Panc1 (cell line): ENCODE measurements around the gene FGD4. TPM values are rescaled to one million over a fixed set of nuclear protein-coding genes. Genes with fewer than 3 reads are reported as not detected.
A peak's percentile ranks its signal among the peaks of the same experiment; 100 is the strongest.

Experiments used
- ATAC-seq: fragments of 200-7000 bp; cut with Tn5 transposase; 2 replicates; pipeline ENCODE4 v1.9.1; 2020; ENCODE audit warnings: mild to moderate bottlenecking, moderate library complexity
- BruUV-seq: library from RNA; stranded (reverse); fragments of 400-500 nt; replicated peaks from 2 replicates; lab custom pipeline; 2021; lab: Mats Ljungman, UMichigan
- CTCF ChIA-PET: fragments of 300-600 bp; sonication (Branson Sonifier 250); formaldehyde crosslinking; loops from one replicate; lab custom pipeline; 2022; ENCODE audit warnings: antibody characterized with exemption; lab: Charles Lee
- POLR2A ChIA-PET: fragments of 300-600 bp; sonication (Branson Sonifier 250); formaldehyde crosslinking; loops from one replicate; lab custom pipeline; 2022; ENCODE audit warnings: antibody characterized with exemption; lab: Charles Lee
- DNase-seq: peaks from one replicate; pipeline ENCODE4 v3.0.0-alpha.2; 2010; ENCODE audit warnings: low read depth, low spot score
- H3K27ac ChIP-seq: 2 replicates; pipeline ENCODE4 v1.5.1; 2011; ENCODE audit warnings: mild to moderate bottlenecking, low read length, inconsistent platforms
- H3K27me3 ChIP-seq: fragments of 200-500 bp; sonication (Bioruptor generic); 2 replicates; pipeline ENCODE4 v1.6.0; 2014; ENCODE audit warnings: low read length, inconsistent platforms; ENCODE audit not compliant: control insufficient read depth, insufficient read depth
- H3K36me3 ChIP-seq: fragments of 200-500 bp; sonication (Bioruptor generic); 2 replicates; pipeline ENCODE4 v1.5.1; 2014; ENCODE audit warnings: inconsistent platforms, mild to moderate bottlenecking, low read length, moderate library complexity; ENCODE audit not compliant: control insufficient read depth, insufficient read depth
- H3K4me1 ChIP-seq: 2 replicates; pipeline ENCODE4 v1.5.1; 2011; ENCODE audit warnings: inconsistent platforms, mild to moderate bottlenecking, low read length, moderate library complexity; ENCODE audit not compliant: control insufficient read depth, insufficient read depth
- H3K4me3 ChIP-seq, 2 experiments: 2 replicates each; pipeline ENCODE4 v1.5.1; 2011 to 2012; ENCODE audit warnings: low read depth in 2 of 2, low read length in 2 of 2, mild to moderate bottlenecking in 2 of 2, inconsistent platforms in 1 of 2, moderate library complexity in 1 of 2
- H3K9me3 ChIP-seq: fragments of 200-500 bp; sonication (Bioruptor generic); 2 replicates; pipeline ENCODE4 v1.5.1; 2014; ENCODE audit warnings: low read depth, mild to moderate bottlenecking, inconsistent platforms, low read length, moderate library complexity; ENCODE audit not compliant: control insufficient read depth, insufficient read depth
- CTCF ChIP-seq: fragments of 450-650 bp; IDR thresholded peaks from 2 replicates; pipeline ENCODE4 v1.5.1; 2017; ENCODE audit warnings: mild to moderate bottlenecking
- POLR2AphosphoS5 ChIP-seq: IDR thresholded peaks from 2 replicates; pipeline ENCODE4 v1.6.1; 2012; ENCODE audit warnings: mild to moderate bottlenecking, low read depth, low read length, moderate library complexity
- REST ChIP-seq, 2 experiments: IDR thresholded peaks; 2 replicates each; pipeline ENCODE4 v1.6.1; 2011 to 2012; ENCODE audit warnings: low read depth in 2 of 2, control low read depth in 1 of 2, low read length in 1 of 2, mild to moderate bottlenecking in 1 of 2, moderate library complexity in 1 of 2; ENCODE audit not compliant: insufficient read depth in 1 of 2
- SIN3A ChIP-seq: IDR thresholded peaks from 2 replicates; pipeline ENCODE4 v1.6.1; 2012; ENCODE audit warnings: low read depth, mild to moderate bottlenecking, low read length, moderate library complexity, borderline replicate concordance; ENCODE audit not compliant: insufficient read depth
- TCF7L2 ChIP-seq: IDR thresholded peaks from 2 replicates; pipeline ENCODE4 v1.6.1; 2011; ENCODE audit warnings: mild to moderate bottlenecking, low read depth, low read length, inconsistent platforms
- in situ Hi-C: cut with HindIII; loops from 2 replicates; pipeline ENCODE4 v1.10.0; 2016; ENCODE audit warnings: low sequenced_read_pairs, low pct_unique_long_range_greater_than_20kb
- intact Hi-C: fragments of 100-400 bp; cut with micrococcal nuclease; formaldehyde crosslinking; loops from one replicate; pipeline ENCODE4 v1.10.0; 2022; ENCODE audit not compliant: unreplicated experiment
- total RNA-seq: library from RNA; stranded (reverse); gene quantifications from one replicate; pipeline ENCODE4 v1.2.1, GENCODE V29; 2021; ENCODE audit not compliant: unreplicated experiment

FGD4 gene
- total RNA-seq, 1 experiment from 2014 or later = 5.0 TPM

GRCh38 chr12:32444895-32445294, 45.5 kb downstream of the FGD4 start:
- no TSS peak for BruUV-seq
- Histone ChIP-seq H3K4me3 (no peak overlapping the region), H3K36me3 (no peaks in the 10 kb centered on the region), H3K9me3 (no peaks in the 10 kb centered on the region), H3K4me1 (peaks cover 29% of the 10 kb centered on the region), H3K27ac (no peak overlapping the region; the same call in 1 of the 2 replicates), H3K27me3 (no peaks in the 10 kb centered on the region)
- in situ Hi-C loops = no loop called here
- no peak for TF ChIP-seq POLR2AphosphoS5
- no peak for TF ChIP-seq TCF7L2
- TF ChIP-seq CTCF = no peak
- no peak for TF ChIP-seq SIN3A
- no peak for TF ChIP-seq REST (IDR thresholded peaks at IDR 0.05; ENCODE audit: insufficient read depth in 1 of 2, low read depth in 2 of 2, low read length in 1 of 2)
- peak; percentile 71 for DNase-seq
- peak; percentile 66; the same call in 1 of the 2 replicates for ATAC-seq
- intact Hi-C loops = no loop called here
- ChIA-PET POLR2A (no interaction called here), CTCF (no interaction called here)

- H3K27me3 ChIP-seq = no peaks in the 10 kb centered on the region
- in situ Hi-C loops = no loop called here
- ChIA-PET POLR2A (no interaction called here), CTCF (no interaction called here)
- ATAC-seq (no peak), DNase-seq (no peak)
- H3K36me3 ChIP-seq = no peaks in the 10 kb centered on the region
- BruUV-seq = no TSS peak
- H3K27ac ChIP-seq = peak overlapping the region; percentile 60; the same call in 1 of the 2 replicates
- no peaks in the 10 kb centered on the region for H3K9me3 ChIP-seq
- TF ChIP-seq SIN3A (no peak), TCF7L2 (no peak), CTCF (no peak), POLR2AphosphoS5 (no peak), REST (IDR thresholded peaks at IDR 0.05; ENCODE audit: insufficient read depth in 1 of 2, low read depth in 2 of 2, low read length in 1 of 2) (no peak)
- H3K4me3 ChIP-seq = no peak overlapping the region
- H3K4me1 ChIP-seq = peaks cover 30% of the 10 kb centered on the region
- intact Hi-C loops = no loop called here
Observed at GRCh38 chr12:32445356-32445755, 46.0 kb downstream of the FGD4 start.
